ENCODE results near the gene GCKR.

Gene GCKR, protein sequence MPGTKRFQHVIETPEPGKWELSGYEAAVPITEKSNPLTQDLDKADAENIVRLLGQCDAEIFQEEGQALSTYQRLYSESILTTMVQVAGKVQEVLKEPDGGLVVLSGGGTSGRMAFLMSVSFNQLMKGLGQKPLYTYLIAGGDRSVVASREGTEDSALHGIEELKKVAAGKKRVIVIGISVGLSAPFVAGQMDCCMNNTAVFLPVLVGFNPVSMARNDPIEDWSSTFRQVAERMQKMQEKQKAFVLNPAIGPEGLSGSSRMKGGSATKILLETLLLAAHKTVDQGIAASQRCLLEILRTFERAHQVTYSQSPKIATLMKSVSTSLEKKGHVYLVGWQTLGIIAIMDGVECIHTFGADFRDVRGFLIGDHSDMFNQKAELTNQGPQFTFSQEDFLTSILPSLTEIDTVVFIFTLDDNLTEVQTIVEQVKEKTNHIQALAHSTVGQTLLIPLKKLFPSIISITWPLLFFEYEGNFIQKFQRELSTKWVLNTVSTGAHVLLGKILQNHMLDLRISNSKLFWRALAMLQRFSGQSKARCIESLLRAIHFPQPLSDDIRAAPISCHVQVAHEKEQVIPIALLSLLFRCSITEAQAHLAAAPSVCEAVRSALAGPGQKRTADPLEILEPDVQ

DNA sequence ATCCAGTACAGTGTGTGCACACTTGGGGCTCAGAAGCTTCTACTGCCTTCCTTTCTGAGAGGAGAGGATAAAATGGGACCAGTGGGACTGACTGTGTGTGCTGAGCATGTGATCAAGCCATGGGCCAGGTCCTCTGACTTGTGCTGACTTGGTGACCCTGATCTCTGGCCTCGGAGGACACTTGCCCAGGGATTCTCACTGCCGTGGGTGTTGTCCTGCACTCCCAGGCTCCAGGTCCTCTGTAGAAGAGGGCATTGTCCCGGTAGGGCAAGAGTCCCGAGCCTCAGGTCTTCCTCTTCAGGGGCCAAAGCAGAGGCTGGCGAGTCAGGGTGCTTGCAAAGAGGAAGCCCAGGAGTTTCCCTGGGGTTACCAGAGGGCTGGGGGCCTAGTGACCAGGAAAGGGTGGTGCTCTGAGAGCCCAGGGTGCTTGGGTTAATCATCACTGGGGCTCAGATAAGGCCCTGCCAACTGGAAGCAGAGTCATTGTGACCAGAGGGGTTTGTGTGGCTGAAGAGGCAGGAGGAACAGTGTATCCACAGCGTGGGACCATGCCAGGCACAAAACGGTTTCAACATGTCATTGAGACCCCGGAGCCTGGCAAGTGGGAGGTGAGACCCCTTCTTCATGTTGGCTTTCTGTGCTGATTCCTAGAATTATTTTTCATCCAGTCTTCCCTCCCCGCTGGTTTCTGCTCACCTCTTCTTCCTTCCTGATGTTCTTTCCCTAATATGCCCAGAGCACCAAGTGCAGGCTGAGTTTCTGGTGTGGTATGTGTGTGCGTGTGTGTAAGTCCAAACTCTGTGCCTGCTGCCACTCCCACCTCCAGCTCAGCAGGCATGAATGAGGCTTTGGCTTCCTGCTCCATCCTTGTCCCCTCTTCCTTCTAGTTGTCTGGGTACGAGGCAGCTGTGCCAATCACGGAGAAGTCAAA, at the start of gene GCKR:
Gene GCKR, plus strand, starts transcription at position 483 of the 931 bp plus-strand sequence. Its CDS starts 66 bp downstream, at position 549.
- H3K27me3 Mint-ChIP-seq = peaks cover 53% of the 10 kb centered on the region
- H3K4me1 Mint-ChIP-seq (ENCODE audit: low read depth) = peaks cover 8% of the 10 kb centered on the region
- no peak for DNase-seq
- H3K4me3 Mint-ChIP-seq = peak within 1 kb of the TSS; percentile 68
- no peaks in the 10 kb centered on the region for H3K9me3 Mint-ChIP-seq
- no peaks in the 10 kb centered on the region for H3K36me3 Mint-ChIP-seq (ENCODE audit: low read depth)
- H3K27ac Mint-ChIP-seq = no peak within 1 kb of the TSS

DNA sequence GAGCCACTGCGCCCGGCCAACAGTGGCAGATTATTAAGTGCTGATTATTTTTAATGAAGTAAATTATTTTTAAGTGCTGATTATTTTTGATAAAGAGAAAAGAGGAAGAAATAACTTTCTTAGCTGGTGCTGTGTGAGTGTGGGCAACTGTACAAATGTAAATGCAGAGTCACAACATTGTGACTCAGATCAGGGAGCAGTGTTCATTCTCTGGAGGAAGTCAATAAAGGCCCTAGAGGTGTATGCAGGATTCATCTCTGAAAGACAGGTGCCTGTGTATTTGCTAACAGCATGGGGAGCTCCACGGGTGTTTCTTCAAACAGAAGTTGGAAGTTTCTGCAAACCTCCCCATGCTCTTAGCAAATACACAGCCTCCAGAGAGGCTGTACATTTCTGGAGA, 48.3 kb upstream of the GCKR start:
- no peak for DNase-seq

DNA sequence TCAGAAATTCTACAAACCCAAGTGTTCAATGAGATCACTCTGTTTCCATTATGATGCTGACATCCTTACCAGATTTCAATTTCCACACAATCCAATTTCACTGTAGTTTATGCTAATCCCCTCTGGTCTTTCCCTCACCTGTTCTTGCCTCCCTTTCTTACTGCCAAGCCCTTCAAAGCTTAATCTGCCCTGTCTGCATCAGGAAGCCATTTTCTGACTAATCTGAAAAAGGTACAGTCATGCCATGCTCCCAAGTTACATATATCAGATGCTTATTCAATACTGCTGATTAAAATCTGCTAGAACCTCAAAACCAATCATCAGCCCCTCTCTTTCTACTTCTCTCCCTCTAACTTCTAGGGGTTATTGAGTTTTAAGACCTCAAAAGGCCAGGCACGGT, 45.5 kb upstream of the GCKR start:
- peaks cover 7% of the 10 kb centered on the region for H3K4me1 Mint-ChIP-seq (ENCODE audit: low read depth)

More for the DNA sequence above, 48.3 kb upstream of the GCKR start:
- H3K4me3 Mint-ChIP-seq = no peak overlapping the region
- H3K36me3 Mint-ChIP-seq (ENCODE audit: low read depth) = peaks cover 35% of the 10 kb centered on the region
- no peaks in the 10 kb centered on the region for H3K9me3 Mint-ChIP-seq
- H3K27me3 Mint-ChIP-seq = no peaks in the 10 kb centered on the region
- H3K27ac Mint-ChIP-seq = no peak overlapping the region
- peaks cover 13% of the 10 kb centered on the region for H3K4me1 Mint-ChIP-seq (ENCODE audit: low read depth)

DNA sequence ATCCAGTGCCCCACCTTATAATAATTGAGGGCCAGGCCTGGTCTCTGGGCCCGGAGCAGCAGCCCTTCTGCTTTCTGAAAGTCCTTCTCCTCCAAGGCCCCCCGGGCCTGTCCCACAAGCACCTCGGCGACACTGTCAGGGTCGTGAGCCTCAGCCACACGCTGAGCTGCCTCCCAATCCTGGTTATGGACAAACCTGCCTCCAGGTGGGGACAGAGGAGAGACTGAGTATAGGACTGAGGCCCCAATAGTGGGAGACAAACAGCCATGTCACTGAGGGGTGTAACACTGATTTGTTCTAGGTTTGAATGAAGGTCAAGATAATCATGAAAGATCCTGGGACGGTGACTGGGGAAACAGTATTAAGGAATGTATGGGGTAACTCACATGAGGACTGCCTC, 42.7 kb upstream of the GCKR start:
- peaks cover 4% of the 10 kb centered on the region for H3K4me1 Mint-ChIP-seq (ENCODE audit: low read depth)

More for the DNA sequence above, 45.5 kb upstream of the GCKR start:
- H3K9me3 Mint-ChIP-seq = no peaks in the 10 kb centered on the region
- peak overlapping the region; percentile 50 for H3K27ac Mint-ChIP-seq
- H3K4me3 Mint-ChIP-seq = no peak overlapping the region
- H3K36me3 Mint-ChIP-seq (ENCODE audit: low read depth) = peaks cover 37% of the 10 kb centered on the region
- no peaks in the 10 kb centered on the region for H3K27me3 Mint-ChIP-seq
- no peak for DNase-seq

DNA sequence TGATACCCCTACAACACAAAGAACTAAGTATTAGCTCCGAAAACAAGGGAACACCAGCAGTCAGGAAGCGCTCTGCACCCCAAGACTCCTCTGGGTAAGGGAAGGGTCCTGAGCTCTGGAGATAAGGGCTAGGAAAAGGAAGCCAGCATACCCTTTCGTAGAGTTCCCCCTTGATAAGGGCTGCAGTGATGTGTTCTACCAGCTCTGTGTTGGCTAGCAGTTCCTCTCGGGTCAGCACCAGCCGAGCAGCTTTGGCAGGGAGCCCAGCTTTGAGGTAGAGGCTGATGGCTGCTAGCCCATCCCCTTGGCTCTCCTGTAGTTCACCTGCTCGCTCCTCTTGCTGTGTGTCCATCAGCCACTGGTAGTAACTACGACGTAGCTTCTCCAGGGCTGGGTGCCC, 35.5 kb upstream of the GCKR start:
- Mint-ChIP-seq H3K36me3 (ENCODE audit: low read depth) (peaks cover 23% of the 10 kb centered on the region), H3K9me3 (no peaks in the 10 kb centered on the region), H3K4me3 (no peak overlapping the region), H3K4me1 (ENCODE audit: low read depth) (no peaks in the 10 kb centered on the region), H3K27me3 (no peaks in the 10 kb centered on the region), H3K27ac (no peak overlapping the region)
- DNase-seq = no peak

More for the DNA sequence above, 42.7 kb upstream of the GCKR start:
- Mint-ChIP-seq H3K4me3 (no peak overlapping the region), H3K9me3 (no peaks in the 10 kb centered on the region), H3K36me3 (ENCODE audit: low read depth) (peaks cover 45% of the 10 kb centered on the region), H3K27me3 (no peaks in the 10 kb centered on the region), H3K27ac (no peak overlapping the region)
- no peak for DNase-seq

DNA sequence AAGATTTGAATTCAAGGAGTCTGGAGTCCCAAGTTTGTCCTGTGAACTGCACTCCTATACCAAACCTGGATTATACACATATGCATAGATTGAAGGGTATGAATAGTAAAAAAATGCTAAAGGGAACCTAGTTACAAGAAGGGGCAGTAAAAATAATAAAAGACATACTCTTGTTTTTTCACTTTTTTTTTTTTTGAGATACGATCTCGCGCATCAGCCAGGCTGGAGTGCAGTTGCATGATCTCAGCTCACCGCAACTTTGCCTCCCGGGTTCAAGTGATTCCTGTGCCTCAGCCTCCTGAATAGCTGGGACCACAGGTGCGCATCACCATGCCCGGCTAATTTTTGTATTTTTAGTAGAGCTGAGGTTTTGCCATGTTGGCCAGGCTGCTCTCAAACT, 32.2 kb upstream of the GCKR start:
- Mint-ChIP-seq H3K9me3 (no peaks in the 10 kb centered on the region), H3K27ac (no peak overlapping the region), H3K4me3 (no peak overlapping the region), H3K36me3 (ENCODE audit: low read depth) (peaks cover 3% of the 10 kb centered on the region), H3K27me3 (no peaks in the 10 kb centered on the region), H3K4me1 (ENCODE audit: low read depth) (no peaks in the 10 kb centered on the region)
- DNase-seq = no peak

DNA sequence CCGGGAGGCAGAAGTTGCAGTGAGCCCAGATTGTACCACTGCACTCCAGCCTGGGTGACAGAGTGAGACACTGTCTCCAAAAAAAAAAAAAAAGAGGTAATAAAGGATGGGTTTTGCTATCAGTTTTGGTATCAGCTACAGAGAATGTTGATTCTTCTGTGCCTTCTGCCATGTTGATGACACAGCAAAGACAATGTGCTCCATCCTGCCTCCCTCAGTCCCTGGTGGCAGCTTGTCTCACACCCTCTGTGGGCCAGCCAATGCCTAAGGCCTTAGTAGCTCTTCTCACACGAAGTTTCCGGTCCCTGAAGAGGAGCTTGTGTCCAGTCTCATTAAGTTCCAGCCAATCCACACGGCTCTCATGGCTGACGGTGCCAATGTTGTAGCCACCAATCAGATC, 24.7 kb upstream of the GCKR start:
- Mint-ChIP-seq H3K4me3 (no peak overlapping the region), H3K9me3 (no peaks in the 10 kb centered on the region), H3K27me3 (no peaks in the 10 kb centered on the region), H3K4me1 (ENCODE audit: low read depth) (no peaks in the 10 kb centered on the region), H3K27ac (no peak overlapping the region), H3K36me3 (ENCODE audit: low read depth) (peaks cover 32% of the 10 kb centered on the region)
- no peak for DNase-seq

DNA sequence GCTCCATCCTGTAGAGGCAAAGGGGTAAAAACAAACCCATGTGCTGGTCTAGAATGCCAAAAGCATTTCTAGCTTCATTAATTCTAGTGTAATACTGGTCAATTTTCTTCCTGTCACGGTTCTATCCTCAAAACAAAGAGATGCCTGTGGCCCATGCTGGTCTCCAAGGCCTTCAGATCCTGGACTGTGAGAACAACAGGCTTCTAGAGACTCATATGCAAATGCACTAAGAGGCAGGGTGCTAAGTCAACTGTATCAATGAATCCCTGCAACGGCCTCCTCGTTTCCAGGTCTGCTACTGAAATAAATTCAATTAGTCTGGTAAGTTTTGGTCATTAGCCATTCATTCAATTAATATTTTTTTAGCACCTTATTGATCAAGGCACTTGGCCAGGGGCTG, 11.1 kb upstream of the GCKR start:
- Mint-ChIP-seq H3K27ac (no peak overlapping the region), H3K4me3 (no peak overlapping the region), H3K27me3 (no peaks in the 10 kb centered on the region)

DNA sequence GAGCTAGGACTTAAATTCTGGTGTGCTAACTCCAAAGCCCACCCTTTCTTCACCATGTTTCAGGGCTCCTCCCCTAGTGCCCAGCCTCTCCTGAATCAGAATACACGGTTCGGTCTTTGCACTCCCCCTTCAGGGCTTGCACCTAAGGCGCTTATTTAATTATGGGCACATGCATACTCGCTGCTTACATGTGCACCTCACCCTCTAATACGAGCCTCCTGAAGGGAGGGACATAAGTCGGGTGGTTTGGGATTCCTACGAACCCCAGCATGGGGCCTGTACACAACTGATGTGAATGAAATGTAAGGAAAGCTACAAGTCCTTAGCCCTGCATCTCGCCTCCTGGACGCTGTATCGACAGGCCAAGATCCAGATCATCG, 7.5 kb upstream of the GCKR start:
- DNase-seq = no peak
- Mint-ChIP-seq H3K9me3 (no peaks in the 10 kb centered on the region), H3K27me3 (peaks cover 10% of the 10 kb centered on the region), H3K4me1 (ENCODE audit: low read depth) (peaks cover 22% of the 10 kb centered on the region), H3K4me3 (peak overlapping the region; percentile 83), H3K36me3 (ENCODE audit: low read depth) (peaks cover 7% of the 10 kb centered on the region), H3K27ac (peak overlapping the region; percentile 83)

More for the DNA sequence above, 11.1 kb upstream of the GCKR start:
- Mint-ChIP-seq H3K4me1 (ENCODE audit: low read depth) (peaks cover 19% of the 10 kb centered on the region), H3K9me3 (no peaks in the 10 kb centered on the region), H3K36me3 (ENCODE audit: low read depth) (peaks cover 22% of the 10 kb centered on the region)
- DNase-seq = no peak

DNA sequence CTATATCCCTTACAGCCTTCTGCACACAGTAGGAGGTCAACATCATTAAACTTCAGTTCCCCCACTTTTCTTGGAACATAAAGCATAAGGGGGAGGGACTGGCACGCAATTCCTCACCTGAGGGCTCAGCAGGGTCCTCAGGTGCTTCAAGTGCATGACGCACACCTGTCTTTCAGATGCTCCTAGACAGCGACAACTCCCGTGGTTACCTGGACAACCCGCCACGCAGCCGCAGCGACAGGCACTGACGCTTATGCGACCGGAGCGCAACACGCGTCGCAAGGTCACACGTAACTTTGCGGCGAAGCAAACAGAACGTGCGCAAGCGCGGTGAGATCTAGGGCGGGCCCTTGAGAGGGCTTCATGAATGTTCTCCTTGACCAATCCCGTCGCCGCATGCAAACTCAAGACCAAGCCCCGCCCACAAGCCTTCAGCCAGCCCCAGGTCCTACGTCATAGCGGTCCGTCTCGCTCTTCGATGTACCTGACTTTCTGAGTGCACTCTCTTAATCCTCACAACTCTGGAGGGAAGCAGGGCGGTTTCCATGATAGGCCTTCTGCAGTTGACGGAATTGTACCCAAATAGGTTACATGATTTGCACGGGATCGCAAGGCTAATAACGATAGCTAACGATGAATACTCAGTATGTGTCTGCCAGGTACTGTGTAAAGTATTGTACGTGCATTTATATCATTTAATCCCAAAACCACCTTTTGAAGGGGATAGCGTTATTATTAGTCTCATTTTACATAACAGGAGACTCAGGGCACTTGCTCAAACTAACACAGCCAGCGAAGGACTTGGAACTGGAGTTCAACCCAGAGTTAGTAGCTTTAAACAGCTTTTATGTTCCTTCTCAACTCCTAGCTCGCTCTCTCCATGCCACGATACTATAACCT, 6.9 kb upstream of the GCKR start, which contains the start of gene IFT172:
Gene IFT172, minus strand, starts transcription at position 246 of the 900 bp plus-strand sequence. Its CDS starts 90 bp downstream, at position 156.
- Mint-ChIP-seq H3K4me1 (ENCODE audit: low read depth) (peaks cover 26% of the 10 kb centered on the region), H3K36me3 (ENCODE audit: low read depth) (peaks cover 5% of the 10 kb centered on the region), H3K9me3 (no peaks in the 10 kb centered on the region), H3K4me3 (peak within 1 kb of the TSS; percentile 83), H3K27ac (peak within 1 kb of the TSS; percentile 83), H3K27me3 (peaks cover 15% of the 10 kb centered on the region)
- DNase-seq = peak; percentile 96

DNA sequence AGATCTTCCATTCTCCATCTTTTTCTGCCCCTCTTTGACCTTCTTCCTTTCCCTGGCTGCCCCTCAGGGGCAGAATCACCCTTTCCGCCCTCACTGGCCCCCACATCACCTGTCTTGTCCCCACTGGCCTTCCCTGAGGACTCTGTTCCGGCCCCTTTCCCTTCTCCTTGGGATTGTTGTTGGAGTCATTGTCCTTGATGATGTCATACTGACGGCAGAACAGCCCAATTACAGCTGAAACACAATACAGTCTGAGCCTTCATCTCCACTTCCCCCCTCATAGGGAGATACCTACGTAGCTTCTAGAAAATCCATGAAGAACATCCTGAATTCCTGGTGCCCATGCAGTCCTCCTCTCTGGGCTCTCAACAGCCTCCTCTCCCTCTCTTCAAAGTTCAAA, 4.1 kb upstream of the GCKR start:
- H3K27me3 Mint-ChIP-seq = peaks cover 39% of the 10 kb centered on the region

DNA sequence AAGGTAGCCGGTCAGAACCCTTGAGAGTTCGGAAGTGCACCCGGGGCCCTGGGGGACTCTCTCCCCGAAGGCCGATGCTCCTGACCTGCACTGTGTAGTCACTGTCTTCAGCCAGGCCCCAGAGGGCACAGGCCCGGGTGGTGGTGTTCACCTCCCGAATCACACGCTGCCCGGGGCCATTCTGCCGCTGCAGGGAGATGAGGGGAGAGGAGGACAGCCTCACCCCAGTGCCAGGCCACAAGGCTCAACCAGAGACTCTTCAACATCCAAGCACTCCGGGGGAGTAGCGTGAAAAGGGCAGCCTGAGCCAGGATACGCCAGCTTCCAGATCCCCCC, 2.7 kb upstream of the GCKR start:
- Mint-ChIP-seq H3K27ac (no peak overlapping the region), H3K27me3 (peaks cover 50% of the 10 kb centered on the region), H3K4me3 (peak overlapping the region; percentile 62), H3K9me3 (no peaks in the 10 kb centered on the region), H3K4me1 (ENCODE audit: low read depth) (peaks cover 25% of the 10 kb centered on the region), H3K36me3 (ENCODE audit: low read depth) (peaks cover 3% of the 10 kb centered on the region)
- no peak for DNase-seq

More for the DNA sequence above, 4.1 kb upstream of the GCKR start:
- no peak overlapping the region for H3K27ac Mint-ChIP-seq
- H3K36me3 Mint-ChIP-seq (ENCODE audit: low read depth) = peaks cover 3% of the 10 kb centered on the region
- no peaks in the 10 kb centered on the region for H3K9me3 Mint-ChIP-seq
- H3K4me1 Mint-ChIP-seq (ENCODE audit: low read depth) = peaks cover 30% of the 10 kb centered on the region
- H3K4me3 Mint-ChIP-seq = no peak overlapping the region
- DNase-seq = no peak

DNA sequence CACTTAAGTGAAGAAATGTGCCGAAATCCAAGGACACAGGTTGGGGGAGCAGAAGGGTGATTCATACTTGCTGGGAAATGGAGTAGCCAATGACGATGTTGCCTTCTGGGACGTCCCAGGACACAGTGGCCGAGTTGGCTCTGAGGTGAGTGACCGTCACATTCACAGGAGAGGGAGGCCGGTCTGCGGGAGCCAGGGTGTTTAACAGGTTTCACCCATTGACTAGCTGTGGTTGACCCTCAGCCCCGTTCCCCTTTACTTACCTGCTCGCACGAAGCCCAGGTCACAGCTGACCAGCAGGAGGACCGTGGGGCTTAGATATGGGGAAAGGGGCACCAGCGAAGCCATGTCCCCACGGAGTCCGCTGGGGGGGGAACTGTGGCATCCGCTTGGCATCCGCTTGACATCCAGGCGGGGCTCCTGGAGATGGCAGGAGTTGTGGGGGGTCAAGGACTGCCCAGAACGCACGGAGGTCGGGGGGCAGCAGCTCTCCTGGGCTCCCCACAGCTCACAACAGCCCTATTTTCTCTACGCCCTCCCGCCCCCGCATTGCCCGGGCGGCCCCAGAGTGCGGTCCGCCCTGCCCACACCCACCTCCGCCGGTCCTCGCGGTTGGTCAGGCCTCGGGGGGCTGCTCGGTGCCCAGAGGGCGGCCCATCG, 2.2 kb upstream of the GCKR start:
- peak; percentile 36 for DNase-seq
- Mint-ChIP-seq H3K9me3 (no peaks in the 10 kb centered on the region), H3K4me3 (peak overlapping the region; percentile 62), H3K36me3 (ENCODE audit: low read depth) (peaks cover under 1% of the 10 kb centered on the region), H3K27me3 (peaks cover 53% of the 10 kb centered on the region), H3K27ac (no peak overlapping the region), H3K4me1 (ENCODE audit: low read depth) (peaks cover 21% of the 10 kb centered on the region)
